ENCODE results near the gene RAPGEF5. TPM values are rescaled to one million over a fixed set of nuclear protein-coding genes. Genes with fewer than 3 reads are reported as not detected.

The RAPGEF5 gene
- total RNA-seq, 2 donors from 2014 or later: 19.4 to 32.5 TPM

DNA sequence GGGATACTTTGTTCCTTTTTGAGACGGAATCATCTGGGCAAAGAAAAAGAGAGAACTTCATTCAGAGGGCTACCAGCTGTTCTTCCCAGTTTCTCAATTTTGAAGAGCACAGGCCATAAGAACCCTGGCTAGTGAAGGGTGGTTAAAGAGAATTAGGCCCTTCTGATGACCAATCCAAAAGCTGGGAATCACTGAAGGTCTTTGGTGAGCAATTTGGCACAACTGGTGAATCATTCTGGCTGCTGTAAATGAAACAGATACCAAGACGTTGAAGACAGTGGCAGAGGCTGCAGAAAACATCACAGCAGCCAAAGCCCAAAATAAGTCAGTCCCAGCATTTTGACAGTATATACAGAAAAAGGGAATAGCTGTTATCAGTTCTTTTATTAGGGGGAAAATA, 5.1 kb downstream of the RAPGEF5 start:
- Histone ChIP-seq H3K4me3 (no peak overlapping the region), H3K27me3 (no peaks in the 10 kb centered on the region), H3K27ac (peak overlapping the region in 1 of 2 donors; percentile 37), H3K36me3 (no peaks in the 10 kb centered on the region), H3K9me3 (peaks cover 0 to 14% of the 10 kb centered on the region in 2 donors), H3K4me1 (peaks cover 0 to 12% of the 10 kb centered on the region in 2 donors)
- DNase-seq (ENCODE audit: low spot score): no peak
- TF ChIP-seq, protein P1, sequence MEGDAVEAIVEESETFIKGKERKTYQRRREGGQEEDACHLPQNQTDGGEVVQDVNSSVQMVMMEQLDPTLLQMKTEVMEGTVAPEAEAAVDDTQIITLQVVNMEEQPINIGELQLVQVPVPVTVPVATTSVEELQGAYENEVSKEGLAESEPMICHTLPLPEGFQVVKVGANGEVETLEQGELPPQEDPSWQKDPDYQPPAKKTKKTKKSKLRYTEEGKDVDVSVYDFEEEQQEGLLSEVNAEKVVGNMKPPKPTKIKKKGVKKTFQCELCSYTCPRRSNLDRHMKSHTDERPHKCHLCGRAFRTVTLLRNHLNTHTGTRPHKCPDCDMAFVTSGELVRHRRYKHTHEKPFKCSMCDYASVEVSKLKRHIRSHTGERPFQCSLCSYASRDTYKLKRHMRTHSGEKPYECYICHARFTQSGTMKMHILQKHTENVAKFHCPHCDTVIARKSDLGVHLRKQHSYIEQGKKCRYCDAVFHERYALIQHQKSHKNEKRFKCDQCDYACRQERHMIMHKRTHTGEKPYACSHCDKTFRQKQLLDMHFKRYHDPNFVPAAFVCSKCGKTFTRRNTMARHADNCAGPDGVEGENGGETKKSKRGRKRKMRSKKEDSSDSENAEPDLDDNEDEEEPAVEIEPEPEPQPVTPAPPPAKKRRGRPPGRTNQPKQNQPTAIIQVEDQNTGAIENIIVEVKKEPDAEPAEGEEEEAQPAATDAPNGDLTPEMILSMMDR (IDR thresholded peaks at IDR 0.05): no peak

DNA sequence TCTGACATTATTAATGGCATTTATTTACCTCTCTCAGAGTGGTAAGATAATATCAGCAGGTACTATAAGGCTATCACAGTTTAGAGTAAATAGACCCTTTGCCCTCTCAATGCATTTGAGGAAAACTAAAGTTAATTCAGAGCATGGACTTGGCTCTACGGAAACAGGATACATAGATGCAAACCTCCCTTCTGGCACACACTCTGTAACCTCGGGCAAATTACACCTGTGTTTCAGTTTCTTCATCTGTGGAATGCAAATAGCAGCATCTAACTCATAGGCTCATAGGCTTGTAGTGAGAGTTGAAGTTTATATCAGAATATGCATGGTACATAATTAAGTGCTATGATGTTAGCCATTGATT, 5.6 kb downstream of the RAPGEF5 start:
- H3K4me3 ChIP-seq: no peak overlapping the region
- TF ChIP-seq, protein P1 (IDR thresholded peaks at IDR 0.05): no peak
- peaks cover 0 to 12% of the 10 kb centered on the region in 2 donors for H3K4me1 ChIP-seq
- H3K27ac ChIP-seq: peak overlapping the region; percentile 22 to 37
- H3K27me3 ChIP-seq: no peaks in the 10 kb centered on the region
- peaks cover 0 to 14% of the 10 kb centered on the region in 2 donors for H3K9me3 ChIP-seq
- DNase-seq (ENCODE audit: low spot score): no peak
- H3K36me3 ChIP-seq: no peaks in the 10 kb centered on the region

DNA sequence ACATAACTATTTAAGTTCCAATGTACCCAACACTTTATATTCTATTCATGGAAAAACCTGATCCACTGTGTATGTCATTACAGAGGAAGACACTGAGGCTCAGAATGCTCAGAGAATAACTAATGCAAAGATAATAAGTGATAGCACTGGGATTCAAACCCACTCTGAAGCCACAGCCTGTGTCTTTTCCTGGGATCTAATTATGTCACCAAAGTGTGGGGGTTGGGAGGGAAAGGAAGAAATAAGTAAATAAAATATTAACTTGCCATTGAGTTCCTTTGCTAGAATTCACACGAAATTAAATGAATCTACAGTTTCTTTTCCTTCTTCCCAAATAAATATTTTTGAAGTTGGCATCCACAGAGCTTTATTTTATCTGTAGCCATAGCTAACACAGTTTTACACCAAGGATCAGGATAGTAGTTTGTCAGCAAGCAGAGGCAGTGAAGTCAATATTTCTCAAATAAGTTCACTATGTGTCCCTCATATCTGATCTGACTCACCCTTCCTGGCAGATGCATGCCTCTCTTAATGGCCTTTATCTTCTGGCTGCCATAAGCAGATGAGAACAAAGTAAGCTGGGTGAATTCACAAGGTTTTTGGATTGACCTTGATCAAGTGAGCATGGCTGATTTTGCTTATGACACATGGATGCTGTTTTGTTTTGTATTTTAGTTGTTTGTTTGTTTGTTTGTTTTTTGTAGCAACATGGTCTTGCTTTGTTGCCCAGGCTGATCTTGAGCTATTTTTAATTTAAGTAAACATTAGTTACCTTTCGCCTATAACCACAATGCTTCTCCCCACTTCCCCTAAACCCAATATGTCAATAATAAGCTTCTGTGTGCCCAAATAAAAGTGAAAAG, 6.3 kb downstream of the RAPGEF5 start:
- Histone ChIP-seq H3K27ac (peak overlapping the region; percentile 22 to 37), H3K9me3 (peaks cover 0 to 14% of the 10 kb centered on the region in 2 donors), H3K4me1 (peaks cover 0 to 12% of the 10 kb centered on the region in 2 donors), H3K27me3 (no peaks in the 10 kb centered on the region), H3K4me3 (no peak overlapping the region), H3K36me3 (no peaks in the 10 kb centered on the region)
- TF ChIP-seq, protein P1 (IDR thresholded peaks at IDR 0.05): no peak
- DNase-seq (ENCODE audit: low spot score): no peak

DNA sequence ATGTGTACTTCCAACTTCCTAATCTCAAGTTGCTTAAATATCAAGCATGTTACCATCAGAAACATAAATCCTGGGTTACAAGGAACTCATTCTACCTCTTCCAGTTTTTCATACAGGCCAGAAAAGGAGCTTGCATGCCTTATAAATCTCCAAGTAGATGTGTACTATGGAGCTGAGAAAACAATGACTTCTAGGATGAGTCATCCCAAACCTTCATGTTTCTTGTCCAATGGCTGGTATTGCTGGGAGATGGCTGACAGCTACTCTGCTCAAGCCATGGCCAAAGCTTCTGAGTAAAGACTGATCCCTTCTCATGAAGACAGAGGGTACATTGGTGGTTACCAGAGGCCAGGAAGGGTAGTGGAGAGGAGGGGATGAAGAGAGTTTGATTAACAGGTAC, 8.6 kb downstream of the RAPGEF5 start:
- Histone ChIP-seq H3K4me3 (no peak overlapping the region), H3K27me3 (no peaks in the 10 kb centered on the region), H3K36me3 (no peaks in the 10 kb centered on the region), H3K27ac (no peak overlapping the region), H3K4me1 (peaks cover 0 to 12% of the 10 kb centered on the region in 2 donors), H3K9me3 (peaks cover 0 to 6% of the 10 kb centered on the region in 2 donors)
- TF ChIP-seq, protein P1 (IDR thresholded peaks at IDR 0.05): no peak
- no peak for DNase-seq (ENCODE audit: low spot score)

DNA sequence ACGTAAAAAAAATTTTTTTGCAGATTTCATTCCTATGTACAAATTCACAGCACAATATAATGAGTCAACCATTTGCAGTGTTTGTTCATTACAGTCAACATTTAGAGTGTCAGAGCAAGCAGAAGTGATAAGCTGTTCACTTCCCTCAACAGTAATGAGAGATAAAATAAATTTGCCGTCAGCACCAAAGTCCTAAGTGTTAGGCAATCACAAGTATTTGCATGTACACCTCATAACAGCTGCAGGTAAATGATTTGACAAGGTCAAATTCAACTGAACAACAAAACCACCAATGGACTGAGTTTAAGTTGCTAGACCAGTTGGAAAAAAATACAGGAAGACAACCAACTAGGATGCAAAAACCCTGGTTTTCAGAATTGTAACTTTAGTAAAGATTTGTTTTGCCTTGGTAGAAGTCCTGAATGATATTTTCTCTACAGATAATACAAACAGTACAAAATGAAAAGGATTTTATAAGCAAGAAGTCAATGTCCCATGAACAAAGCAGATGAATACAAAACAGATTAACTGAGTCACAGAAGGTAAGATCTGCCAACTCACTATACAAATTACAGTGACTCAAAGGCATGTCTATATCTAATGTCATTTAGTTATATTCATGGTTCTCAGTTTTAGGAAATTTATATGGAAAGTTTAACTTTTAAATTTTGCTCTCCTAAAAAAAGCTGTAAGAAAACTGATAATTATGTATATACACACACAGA, 10.4 kb downstream of the RAPGEF5 start:
- H3K27ac ChIP-seq: no peak overlapping the region
- TF ChIP-seq, protein P1 (IDR thresholded peaks at IDR 0.05): no peak
- H3K27me3 ChIP-seq: no peaks in the 10 kb centered on the region
- H3K4me3 ChIP-seq: no peak overlapping the region
- no peak for DNase-seq (ENCODE audit: low spot score)
- no peaks in the 10 kb centered on the region for H3K9me3 ChIP-seq
- H3K36me3 ChIP-seq: no peaks in the 10 kb centered on the region
- H3K4me1 ChIP-seq: peaks cover 0 to 12% of the 10 kb centered on the region in 2 donors
